EH (cell line): Measurements from ENCODE around the gene TBC1D22B.

Source experiments
- DNase-seq: peaks from one replicate; pipeline ENCODE4 v3.0.0-alpha.2; 2015; ENCODE audit warnings: low read depth

TBC1D22B gene

GRCh38 chr6:37257634-37258404 is at the start of gene TBC1D22B, which contains the start of gene TMEM217:
TSS of gene TBC1D22B (plus strand) at chr6:37257772. CDS start at chr6:37257918, 146 bp downstream.
TSS of gene TMEM217 (minus strand) at chr6:37258144. CDS start at chr6:37219030, 39,114 bp downstream.
- DNase-seq: peak; percentile 93

GRCh38 chr6:37207903-37208456 is 49.6 kb upstream of the TBC1D22B start:
- DNase-seq: peak; percentile 79

DNA sequence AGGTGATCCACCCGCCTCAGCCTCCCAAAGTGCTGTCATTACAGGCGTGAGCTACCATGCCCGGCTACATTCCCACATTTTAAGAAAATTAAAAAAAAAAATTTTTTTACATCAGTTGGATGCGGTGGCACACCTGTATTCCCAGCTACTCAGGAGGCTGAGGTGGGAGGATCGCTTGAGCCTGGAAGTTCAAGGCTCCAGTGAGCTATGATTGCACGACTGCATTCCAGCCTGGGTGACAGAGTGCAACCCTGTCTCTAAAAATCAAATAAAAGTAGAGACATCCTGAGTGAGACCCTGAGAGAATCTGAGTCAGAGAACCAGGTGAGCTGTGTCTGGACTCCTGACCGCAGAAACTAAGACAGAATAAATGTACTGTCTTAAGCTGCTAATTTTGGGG is 48.8 kb upstream of the TBC1D22B start:
- no peak for DNase-seq

GRCh38 chr6:37209461-37210205 is 47.9 kb upstream of the TBC1D22B start:
- no peak for DNase-seq

DNA sequence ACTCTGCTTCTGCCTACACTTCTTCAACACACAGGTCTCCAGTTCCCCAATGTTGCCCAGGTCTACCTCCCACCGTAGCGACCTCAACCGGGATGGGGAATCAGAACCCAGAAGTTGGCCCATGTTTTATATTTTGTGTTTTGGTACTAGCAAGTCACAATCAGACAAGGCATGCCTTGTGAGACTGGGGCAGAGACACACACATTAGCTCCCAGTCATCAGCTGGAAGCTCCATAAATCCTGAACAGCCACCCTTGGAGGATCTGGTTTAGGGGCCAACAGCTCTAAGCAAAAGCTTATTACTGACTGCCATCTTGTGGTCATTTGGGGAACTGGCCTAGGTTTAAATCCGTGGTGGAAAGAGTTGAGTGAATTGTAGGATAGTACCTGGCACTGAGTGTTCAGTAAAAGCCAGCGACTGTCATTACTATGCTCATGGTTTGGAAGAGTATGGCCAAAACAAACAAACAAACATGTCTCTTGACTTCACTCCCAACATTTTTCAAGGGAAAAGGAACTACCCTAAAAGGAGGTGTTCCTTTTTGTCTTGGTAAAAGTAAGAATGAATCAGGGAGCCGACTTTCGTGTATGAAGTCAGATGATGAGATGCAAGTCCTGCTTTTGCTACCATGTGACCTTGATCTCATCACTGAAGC is 47.1 kb upstream of the TBC1D22B start:
- peak; percentile 85 for DNase-seq

DNA sequence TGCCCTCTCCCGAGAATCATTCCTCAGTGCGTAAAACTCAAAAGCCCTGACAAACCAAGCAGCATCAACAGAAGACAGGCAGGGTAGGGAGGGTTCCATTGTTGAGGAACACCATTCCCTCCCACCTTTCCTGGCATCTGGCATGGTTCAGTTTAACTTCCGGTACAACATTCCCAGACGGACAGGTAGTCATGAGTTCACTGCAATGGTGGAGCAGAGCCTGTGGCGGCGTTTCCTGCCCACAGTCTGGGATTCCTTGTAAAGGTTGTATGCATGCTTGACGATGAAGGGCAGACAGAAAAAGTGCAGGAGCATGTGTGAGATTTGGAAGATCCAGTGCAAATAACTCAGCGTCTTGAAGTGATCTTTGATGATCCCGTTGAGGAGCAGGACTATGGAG is 45.3 kb upstream of the TBC1D22B start:
- no peak for DNase-seq

DNA sequence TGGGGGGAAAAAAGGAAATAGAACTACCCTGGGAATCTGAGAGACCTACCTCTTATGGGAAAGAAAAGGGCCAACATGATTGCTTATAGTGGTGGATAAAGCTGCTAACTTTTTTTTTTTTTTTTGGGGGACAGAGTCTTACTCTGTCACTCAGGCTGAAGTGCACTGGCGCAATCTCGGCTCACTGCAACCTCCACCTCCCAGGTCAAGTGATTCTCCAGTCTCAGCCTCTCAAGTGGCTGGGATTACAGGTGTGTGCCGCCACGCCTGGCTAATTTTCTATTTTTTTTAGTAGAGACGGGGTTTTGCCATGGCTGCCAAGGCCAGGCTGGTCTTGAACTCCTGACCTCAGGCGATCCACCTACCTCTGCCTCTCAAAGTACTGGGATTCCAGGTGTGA is 39.5 kb upstream of the TBC1D22B start:
- DNase-seq: no peak

DNA sequence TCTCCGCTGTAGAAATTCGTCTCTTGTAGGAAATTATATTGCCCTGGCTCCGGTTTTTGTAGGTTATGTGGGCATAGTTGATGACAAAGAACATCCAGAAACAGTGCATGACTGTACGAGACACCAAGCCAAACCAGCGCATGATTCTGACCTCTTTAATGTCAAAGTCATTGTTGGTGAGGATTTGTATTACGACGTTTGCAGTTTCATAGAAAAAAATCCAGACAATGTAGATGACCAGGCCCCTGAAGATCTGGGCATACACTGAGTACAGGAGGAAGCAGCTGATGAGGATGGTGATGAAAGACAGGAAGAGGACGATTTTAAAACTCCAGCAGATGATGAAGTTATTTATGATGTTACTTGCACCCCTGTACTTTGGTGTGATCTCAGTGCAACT is 39.1 kb upstream of the TBC1D22B start:
- no peak for DNase-seq

GRCh38 chr6:37221585-37222124 is 35.9 kb upstream of the TBC1D22B start:
- no peak for DNase-seq

DNA sequence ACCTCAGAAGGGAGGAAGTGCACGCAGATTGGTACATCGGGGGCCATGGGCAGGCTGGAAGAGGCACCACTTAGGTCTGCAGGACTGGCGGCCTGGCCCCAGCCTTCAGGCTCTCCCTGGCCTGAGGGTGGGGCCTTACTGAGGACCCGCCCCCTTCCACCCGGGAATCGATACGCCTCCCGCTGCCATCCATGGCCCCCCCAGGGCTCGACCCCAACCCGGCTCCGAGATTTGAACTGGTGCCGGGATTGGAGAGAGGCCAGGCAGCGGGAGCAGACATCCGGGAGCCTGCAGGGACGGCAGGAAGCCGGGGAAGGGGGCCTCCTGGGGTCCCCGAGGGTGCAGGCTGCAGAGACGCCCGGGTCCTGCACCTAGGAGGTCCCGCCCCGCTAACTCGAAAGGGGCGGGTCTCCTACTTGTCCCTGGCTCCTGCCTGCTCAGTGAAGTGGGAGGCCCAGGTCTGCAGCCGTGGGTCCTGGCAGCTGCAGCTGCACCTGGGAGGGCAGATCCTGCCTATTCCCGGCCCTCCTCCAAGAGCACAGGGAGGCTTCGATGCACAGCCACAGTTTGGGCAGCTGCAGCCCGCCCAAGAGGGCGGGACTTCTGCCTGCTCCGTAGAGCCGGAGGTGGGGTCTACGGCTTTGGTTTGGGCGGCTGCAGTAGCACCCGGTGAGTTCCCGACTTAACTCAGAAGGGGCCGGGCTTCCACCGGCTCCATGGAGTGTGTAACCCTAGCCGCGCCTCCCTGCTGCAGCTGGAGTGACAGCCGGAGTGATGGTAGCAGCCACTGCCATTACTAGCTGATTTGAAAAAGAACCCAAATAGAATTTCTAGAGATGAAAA is 35.2 kb upstream of the TBC1D22B start:
- peak; percentile 93 for DNase-seq

DNA sequence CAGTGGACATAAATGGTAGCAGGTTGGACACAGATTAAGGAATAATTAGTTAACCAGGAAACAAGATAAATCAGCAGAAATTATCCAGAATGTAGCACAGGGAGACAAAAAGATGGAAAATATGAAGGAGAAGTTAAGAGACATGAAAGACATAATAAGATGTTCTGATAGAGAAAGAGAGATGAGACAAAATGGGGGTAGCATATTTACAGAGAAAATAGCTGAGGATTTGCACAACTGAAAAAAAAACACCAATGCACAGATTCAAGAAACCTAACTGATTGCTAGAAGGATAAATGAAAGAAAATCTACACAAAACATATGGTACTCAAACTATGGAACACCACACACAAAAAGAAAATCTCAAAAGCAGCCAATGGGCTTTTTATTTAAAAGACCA is 34.6 kb upstream of the TBC1D22B start:
- no peak for DNase-seq

- DNase-seq: no peak
Measured at GRCh38 chr6:37225350-37226169, 32.0 kb upstream of the TBC1D22B start.

DNA sequence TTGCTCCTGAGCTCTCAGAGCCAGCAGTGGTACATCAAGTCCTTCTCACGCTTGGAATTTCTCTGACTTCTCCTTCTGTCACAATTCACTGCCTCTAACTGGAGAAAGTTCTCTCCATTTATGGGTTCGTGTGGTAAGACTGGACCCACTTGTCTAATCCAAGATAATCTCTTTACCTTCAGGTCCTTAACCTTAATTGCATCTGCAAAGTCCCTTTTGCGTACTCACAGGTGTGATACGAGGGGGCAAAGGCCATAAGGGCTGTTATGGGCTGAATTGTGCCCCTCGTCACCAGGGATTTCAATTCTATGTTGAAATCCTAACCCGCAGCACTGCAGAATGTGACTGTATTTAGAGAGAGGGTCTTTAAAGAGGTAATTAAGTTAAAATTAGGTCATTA is 27.5 kb upstream of the TBC1D22B start:
- no peak for DNase-seq

DNA sequence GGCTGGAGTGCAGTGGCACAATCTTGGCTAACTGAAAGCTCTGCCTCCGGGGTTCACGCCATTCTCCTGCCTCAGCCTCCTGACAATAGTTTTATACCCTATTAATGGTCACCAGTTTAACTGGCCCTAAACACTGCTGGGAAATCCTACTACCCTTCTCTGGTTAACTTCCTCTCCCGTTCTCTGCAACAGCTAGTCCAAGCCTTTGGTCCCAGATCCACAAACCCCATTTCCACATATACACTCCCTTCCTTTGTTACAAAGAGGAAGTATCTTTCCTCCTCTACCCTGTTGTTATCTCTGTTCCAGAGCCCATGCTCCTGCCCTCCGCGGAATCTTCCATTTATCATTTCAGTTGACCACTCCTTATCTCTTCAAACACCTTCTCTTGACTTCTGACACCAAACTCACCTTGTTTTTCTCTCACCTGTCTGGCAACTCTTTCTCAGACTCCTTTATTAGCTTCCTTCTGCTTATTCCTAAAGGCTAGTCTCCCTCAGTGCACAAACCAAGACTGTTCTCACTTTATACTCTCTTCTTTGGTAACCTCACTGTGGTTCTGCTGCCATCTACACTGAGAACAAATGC is 25.0 kb upstream of the TBC1D22B start:
- no peak for DNase-seq

GRCh38 chr6:37233541-37233940 is 24.0 kb upstream of the TBC1D22B start:
- no peak for DNase-seq

GRCh38 chr6:37236921-37237320 is 20.7 kb upstream of the TBC1D22B start:
- peak; percentile 37 for DNase-seq

DNA sequence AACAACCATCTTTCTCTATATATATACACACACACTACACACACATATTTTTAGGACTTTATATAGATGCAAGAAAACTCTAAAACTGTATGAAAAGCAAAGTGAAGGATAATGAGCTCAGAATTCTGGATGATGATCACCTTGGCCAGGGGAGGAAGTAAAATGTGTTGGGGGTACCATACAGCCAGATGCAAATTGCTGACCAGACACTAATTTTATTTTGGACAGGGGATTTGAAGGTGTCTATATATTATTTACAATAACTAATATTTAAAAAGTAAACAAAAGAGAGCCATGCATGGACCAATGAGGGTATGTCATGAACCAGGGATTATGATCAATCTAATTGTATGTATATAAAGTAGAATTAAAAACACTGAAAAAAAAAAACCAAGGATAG is 19.8 kb upstream of the TBC1D22B start:
- DNase-seq: no peak

DNA sequence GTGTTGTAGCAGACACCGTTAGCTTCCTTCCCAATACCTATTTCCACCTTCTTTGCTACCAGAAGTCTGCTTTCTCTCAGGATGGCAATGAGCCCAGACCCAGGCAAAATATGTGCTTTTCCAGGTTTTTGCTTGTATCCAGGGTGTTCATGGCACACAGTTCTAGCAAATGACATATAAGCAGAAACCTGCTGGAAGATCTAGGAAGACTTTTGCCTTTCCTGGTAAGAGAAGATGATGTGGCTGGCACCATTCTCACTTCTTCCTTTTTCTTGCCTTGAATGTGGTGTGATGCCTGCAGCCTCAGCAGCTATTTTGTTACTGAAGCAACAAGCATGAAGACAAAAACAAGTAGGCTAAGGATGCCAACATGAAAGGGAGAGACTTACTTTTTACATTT is 19.2 kb upstream of the TBC1D22B start:
- DNase-seq: no peak

- DNase-seq: no peak
Measured at GRCh38 chr6:37239526-37239925, 18.0 kb upstream of the TBC1D22B start.
